ENCODE measurements around the gene SLC5A9.
"Not testable (repeated sequence)": the region's sequence is repeated elsewhere in the genome, so short reads cannot be mapped to it uniquely, and the experiment has no call there.

SLC5A9 gene

GRCh38 chr1:48205522-48205921 is 17.0 kb upstream of the SLC5A9 start:
- no peak for DNase-seq
- H3K4me1 Mint-ChIP-seq, result peaks cover 11% of the 10 kb centered on the region
- no peak for ATAC-seq
- no peaks in the 10 kb centered on the region for H3K27me3 Mint-ChIP-seq
- H3K4me3 Mint-ChIP-seq, result no peak overlapping the region
- H3K27ac Mint-ChIP-seq, result no peak overlapping the region
- no peaks in the 10 kb centered on the region for H3K9me3 Mint-ChIP-seq

- Mint-ChIP-seq H3K9me3 (no peaks in the 10 kb centered on the region), H3K4me1 (peaks cover 11% of the 10 kb centered on the region), H3K27ac (no peak overlapping the region), H3K27me3 (no peaks in the 10 kb centered on the region), H3K4me3 (no peak overlapping the region)
- ATAC-seq (no peak), DNase-seq (no peak)
Measured at GRCh38 chr1:48206371-48206770, 16.1 kb upstream of the SLC5A9 start.

DNA sequence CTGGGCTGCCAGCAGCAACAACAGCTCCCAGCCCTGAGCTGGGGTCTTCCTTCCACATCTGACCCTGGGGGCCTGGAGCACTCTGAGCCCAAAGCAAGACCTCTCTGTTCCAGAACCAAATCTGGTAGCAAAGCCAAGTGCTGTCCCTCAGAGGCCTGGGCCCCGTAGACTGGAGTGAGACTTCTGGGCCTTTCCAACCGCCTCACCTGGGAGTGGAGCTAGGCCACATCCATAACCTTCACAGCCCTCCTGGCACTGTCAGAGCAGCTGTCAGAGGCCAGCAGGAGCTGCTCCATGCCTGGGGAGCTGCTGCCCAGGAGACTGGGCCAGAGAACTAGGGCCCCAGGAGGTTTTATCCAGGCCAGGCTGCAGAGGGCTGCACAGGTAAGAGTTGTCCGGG is 15.4 kb upstream of the SLC5A9 start:
- Mint-ChIP-seq H3K9me3 (no peaks in the 10 kb centered on the region), H3K27me3 (no peaks in the 10 kb centered on the region), H3K27ac (no peak overlapping the region), H3K4me3 (no peak overlapping the region), H3K4me1 (peaks cover 10% of the 10 kb centered on the region)
- no peak for DNase-seq
- ATAC-seq, result peak; percentile 35

- DNase-seq, result no peak
- Mint-ChIP-seq H3K9me3 (no peaks in the 10 kb centered on the region), H3K4me1 (peaks cover 6% of the 10 kb centered on the region), H3K4me3 (no peak overlapping the region), H3K27ac (no peak overlapping the region), H3K27me3 (no peaks in the 10 kb centered on the region)
- no peak for ATAC-seq
Measured at GRCh38 chr1:48207536-48208075, 14.9 kb upstream of the SLC5A9 start.

DNA sequence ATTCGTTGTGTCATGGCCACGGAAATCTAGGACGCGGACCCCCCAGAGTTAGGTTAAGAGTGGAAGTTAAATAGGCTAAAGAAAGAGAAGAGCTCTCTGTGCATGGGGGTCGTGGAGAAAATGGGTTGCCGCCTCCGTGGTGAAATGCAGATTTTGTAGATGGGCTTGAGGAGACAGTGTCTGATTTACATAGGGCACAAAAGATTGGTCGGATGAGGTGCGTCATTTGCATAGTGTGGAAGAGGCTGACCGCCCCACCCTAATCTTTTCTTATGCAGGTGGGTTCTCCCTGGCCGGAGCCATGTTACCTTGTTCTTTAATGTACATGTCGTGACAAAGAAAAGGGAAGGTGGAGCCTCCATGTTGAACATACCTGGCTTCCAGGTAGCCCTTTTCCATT is 14.3 kb upstream of the SLC5A9 start:
- no peak for DNase-seq
- no peaks in the 10 kb centered on the region for H3K27me3 Mint-ChIP-seq

DNA sequence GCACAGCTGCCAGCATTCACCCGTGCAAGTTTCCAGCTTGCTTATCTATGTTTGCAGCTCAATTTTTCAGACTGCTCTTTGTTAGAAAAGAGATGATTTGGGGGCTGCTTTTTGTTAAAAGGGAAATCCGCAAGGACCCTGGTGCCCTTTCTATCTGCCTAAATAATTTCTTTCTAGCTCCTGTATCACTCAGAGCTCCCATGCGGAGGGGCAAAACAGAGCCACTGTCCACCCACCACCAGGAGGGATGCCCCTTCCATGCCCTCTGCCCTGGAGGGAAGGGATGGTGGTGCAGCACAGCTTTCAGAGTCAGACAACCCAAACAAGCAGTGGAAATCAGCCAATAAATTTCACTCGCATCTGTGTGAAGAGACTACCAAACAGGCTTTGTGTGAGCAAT is 13.9 kb upstream of the SLC5A9 start:
- no peak for ATAC-seq
- H3K9me3 Mint-ChIP-seq, result no peaks in the 10 kb centered on the region

More for the DNA sequence above, 14.3 kb upstream of the SLC5A9 start:
- Mint-ChIP-seq H3K27ac (no peak overlapping the region), H3K4me1 (no peaks in the 10 kb centered on the region), H3K9me3 (no peaks in the 10 kb centered on the region), H3K4me3 (no peak overlapping the region)
- no peak for ATAC-seq

GRCh38 chr1:48213462-48213861 is 9.1 kb upstream of the SLC5A9 start:
- not testable (repeated sequence) for H3K27me3 Mint-ChIP-seq, H3K4me1 Mint-ChIP-seq, DNase-seq, H3K9me3 Mint-ChIP-seq, H3K4me3 Mint-ChIP-seq, ATAC-seq, H3K27ac Mint-ChIP-seq

More for the DNA sequence above, 13.9 kb upstream of the SLC5A9 start:
- no peak for DNase-seq
- Mint-ChIP-seq H3K27ac (no peak overlapping the region), H3K27me3 (no peaks in the 10 kb centered on the region), H3K4me3 (no peak overlapping the region), H3K4me1 (no peaks in the 10 kb centered on the region)

DNA sequence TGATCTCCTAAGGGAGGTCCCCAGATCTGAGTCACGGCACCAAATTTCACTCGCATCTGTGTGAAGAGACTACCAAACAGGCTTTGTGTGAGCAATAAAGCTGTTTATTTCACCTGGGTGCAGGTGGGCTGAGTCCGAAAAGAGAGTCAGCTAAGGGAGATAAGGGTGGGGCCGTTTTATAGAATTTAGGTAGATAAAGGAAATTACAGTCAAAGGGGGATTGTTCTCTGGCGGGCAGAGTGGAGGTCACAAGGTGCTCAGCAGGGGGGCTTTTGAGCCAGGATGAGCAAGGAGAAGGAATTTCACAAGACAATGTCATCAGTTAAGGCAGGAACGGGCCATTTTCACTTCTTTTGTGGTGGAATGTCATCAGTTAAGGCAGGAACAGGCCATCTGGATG is 8.2 kb upstream of the SLC5A9 start:
- H3K27me3 Mint-ChIP-seq, H3K4me1 Mint-ChIP-seq, H3K27ac Mint-ChIP-seq, H3K4me3 Mint-ChIP-seq, H3K9me3 Mint-ChIP-seq, ATAC-seq, DNase-seq: not testable (repeated sequence)

DNA sequence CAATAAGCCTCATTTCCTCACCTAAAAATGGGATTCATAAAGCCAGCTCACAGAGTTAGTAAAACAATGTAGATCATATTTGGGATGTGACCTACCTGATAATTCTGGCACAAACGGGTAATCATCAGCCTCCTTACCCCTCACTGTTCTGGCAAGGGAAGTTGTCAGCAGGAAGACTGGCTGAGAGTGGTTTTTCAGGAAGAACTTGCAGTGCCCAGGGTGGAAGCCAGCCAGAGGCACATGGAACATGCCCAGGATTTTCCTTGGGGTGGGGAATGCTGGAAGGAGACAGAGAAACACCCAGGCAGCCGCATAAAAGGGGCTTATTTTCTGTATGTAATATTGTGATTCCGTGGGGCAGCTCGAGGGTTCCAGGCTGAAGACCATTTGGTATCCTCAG is 7.7 kb upstream of the SLC5A9 start:
- H3K9me3 Mint-ChIP-seq, result no peaks in the 10 kb centered on the region
- H3K4me1 Mint-ChIP-seq, result no peaks in the 10 kb centered on the region
- no peak for ATAC-seq
- DNase-seq, result no peak
- no peak overlapping the region for H3K27ac Mint-ChIP-seq
- no peak overlapping the region for H3K4me3 Mint-ChIP-seq
- no peaks in the 10 kb centered on the region for H3K27me3 Mint-ChIP-seq

DNA sequence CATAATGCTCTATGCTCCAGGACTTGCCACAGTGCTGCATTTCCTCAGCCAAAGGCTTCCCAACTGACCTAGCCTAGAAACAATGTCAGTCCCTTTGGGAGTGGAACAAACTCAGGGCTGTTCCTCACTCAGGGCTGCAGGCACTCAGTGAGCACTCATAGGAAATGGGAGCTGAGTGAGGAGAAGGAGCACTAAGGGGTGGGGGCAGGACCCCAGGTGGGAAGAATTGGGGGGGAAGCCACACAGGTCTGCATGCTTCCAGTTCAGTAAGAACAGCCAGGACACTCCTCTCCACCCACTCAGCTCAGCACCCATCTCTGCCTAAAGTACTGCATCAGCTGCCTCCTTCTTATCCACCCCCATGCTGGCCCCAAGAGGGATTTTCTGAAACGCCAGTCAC is 7.3 kb upstream of the SLC5A9 start:
- H3K27ac Mint-ChIP-seq, result no peak overlapping the region
- DNase-seq, result no peak
- H3K4me3 Mint-ChIP-seq, result no peak overlapping the region
- H3K4me1 Mint-ChIP-seq, result no peaks in the 10 kb centered on the region
- H3K9me3 Mint-ChIP-seq, result no peaks in the 10 kb centered on the region
- no peak for ATAC-seq
- H3K27me3 Mint-ChIP-seq, result no peaks in the 10 kb centered on the region

GRCh38 chr1:48215889-48216288 is 6.6 kb upstream of the SLC5A9 start:
- no peak overlapping the region for H3K27ac Mint-ChIP-seq
- DNase-seq (no peak), ATAC-seq (no peak)
- no peaks in the 10 kb centered on the region for H3K9me3 Mint-ChIP-seq
- H3K4me1 Mint-ChIP-seq, result no peaks in the 10 kb centered on the region
- H3K4me3 Mint-ChIP-seq, result no peak overlapping the region
- no peaks in the 10 kb centered on the region for H3K27me3 Mint-ChIP-seq

DNA sequence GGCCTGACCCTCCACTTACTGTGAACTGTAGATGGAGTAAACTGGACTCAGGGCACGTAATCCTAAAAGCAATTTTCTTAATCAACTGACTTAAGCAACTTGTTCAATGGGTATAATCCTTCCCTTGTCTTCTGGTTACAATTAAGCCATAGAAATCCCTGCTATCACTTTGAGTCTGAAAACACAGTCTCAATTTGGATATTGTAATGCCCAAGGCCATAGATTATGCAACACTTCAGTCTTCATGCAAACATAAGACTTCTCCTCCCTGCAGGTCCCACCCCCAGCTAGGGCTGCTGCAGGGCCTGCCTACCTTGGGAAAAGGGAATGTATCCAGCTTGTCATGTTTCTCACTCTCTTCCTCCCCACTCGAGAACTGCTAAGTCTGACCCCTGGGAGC is 6.2 kb upstream of the SLC5A9 start:
- H3K4me1 Mint-ChIP-seq, result no peaks in the 10 kb centered on the region

DNA sequence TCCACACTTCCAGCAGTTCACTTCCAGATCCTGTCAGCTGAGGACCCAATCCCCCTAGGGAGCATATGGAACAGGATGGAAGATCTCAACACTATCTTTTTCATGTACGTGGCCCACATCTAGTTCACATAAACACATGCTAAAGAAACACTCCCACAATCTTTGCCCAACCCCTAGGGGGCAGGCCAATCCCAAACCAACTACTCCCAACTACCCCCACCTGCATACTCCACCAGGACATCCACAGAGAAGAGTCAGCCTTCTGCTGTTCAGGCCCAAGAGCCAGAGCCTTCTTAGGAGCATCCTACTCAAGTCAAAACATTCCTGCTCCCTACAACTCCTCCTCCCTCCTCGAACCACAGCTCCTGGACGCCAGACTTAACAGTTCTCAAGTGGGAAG is 5.6 kb upstream of the SLC5A9 start:
- no peaks in the 10 kb centered on the region for H3K9me3 Mint-ChIP-seq
- H3K4me1 Mint-ChIP-seq, result no peaks in the 10 kb centered on the region
- DNase-seq, result no peak
- H3K27ac Mint-ChIP-seq, result no peak overlapping the region
- H3K4me3 Mint-ChIP-seq, result no peak overlapping the region
- no peak for ATAC-seq
- H3K27me3 Mint-ChIP-seq, result no peaks in the 10 kb centered on the region

More for the DNA sequence above, 6.2 kb upstream of the SLC5A9 start:
- no peak for DNase-seq
- no peak for ATAC-seq
- Mint-ChIP-seq H3K27me3 (no peaks in the 10 kb centered on the region), H3K27ac (peak overlapping the region in 1 of 2 donors; percentile 45), H3K4me3 (no peak overlapping the region), H3K9me3 (no peaks in the 10 kb centered on the region)

- no peak overlapping the region for H3K27ac Mint-ChIP-seq
- no peaks in the 10 kb centered on the region for H3K27me3 Mint-ChIP-seq
- H3K4me1 Mint-ChIP-seq, result no peaks in the 10 kb centered on the region
- no peak overlapping the region for H3K4me3 Mint-ChIP-seq
- no peak for DNase-seq
- H3K9me3 Mint-ChIP-seq, result no peaks in the 10 kb centered on the region
- ATAC-seq, result no peak
Measured at GRCh38 chr1:48217856-48218255, 4.7 kb upstream of the SLC5A9 start.

DNA sequence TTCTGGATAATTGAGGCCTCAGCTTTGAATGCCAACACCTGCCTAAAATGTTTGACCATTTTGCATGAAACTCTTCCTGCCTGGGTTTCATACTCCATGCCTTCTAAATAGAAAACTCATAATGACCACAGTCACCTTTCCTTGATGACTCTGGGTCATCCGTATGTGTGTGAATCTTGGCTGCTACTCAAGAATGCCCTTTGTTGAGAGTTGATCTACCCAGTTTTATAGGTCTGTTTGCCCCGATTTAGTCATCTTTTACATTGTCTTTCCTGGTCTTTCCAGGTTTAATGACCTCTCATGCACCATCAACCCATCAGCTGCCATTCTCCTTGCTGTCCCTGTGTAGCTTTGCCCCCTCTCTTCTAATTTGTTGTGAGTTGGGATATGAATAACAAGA is 2.7 kb upstream of the SLC5A9 start:
- Mint-ChIP-seq H3K4me3 (no peak overlapping the region), H3K9me3 (no peaks in the 10 kb centered on the region), H3K27me3 (no peaks in the 10 kb centered on the region), H3K27ac (no peak overlapping the region), H3K4me1 (no peaks in the 10 kb centered on the region)
- no peak for ATAC-seq
- DNase-seq, result no peak

DNA sequence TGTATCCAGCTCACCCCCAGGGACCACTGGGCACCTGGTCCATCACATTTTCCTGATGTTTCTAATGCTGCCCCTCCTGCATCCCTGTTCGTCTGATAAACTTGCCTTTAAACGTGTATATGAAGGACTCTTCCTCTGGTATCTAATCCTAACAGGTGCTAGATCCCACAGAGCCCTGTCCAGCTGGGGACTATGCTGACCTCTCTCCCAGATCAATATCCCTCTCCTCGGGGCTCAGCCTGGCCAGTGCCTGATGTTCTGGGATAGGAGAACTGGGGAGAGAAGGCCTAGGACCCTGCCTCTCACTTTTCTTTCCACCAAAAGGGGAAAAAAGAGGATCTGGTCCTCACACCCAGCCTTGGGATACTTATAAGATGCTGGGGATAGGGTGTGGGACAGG is 1.4 kb upstream of the SLC5A9 start:
- H3K27ac Mint-ChIP-seq, result peak overlapping the region; percentile 20 to 35
- DNase-seq, result no peak
- no peak overlapping the region for H3K4me3 Mint-ChIP-seq
- ATAC-seq, result no peak
- H3K27me3 Mint-ChIP-seq, result no peaks in the 10 kb centered on the region
- H3K9me3 Mint-ChIP-seq, result no peaks in the 10 kb centered on the region
- H3K4me1 Mint-ChIP-seq, result no peaks in the 10 kb centered on the region

GRCh38 chr1:48221657-48222056 is 859 bp upstream of the SLC5A9 start:
- H3K4me3 Mint-ChIP-seq, result no peak overlapping the region

More at GRCh38 chr1:48221657-48222056, 859 bp upstream of the SLC5A9 start:
- H3K27ac Mint-ChIP-seq, result no peak overlapping the region
- no peaks in the 10 kb centered on the region for H3K4me1 Mint-ChIP-seq
- H3K9me3 Mint-ChIP-seq, result no peaks in the 10 kb centered on the region
- H3K27me3 Mint-ChIP-seq, result no peaks in the 10 kb centered on the region
- DNase-seq (no peak), ATAC-seq (no peak)
